ENCODE data around the gene DCPS.
A peak's percentile ranks its signal among the peaks of the same experiment; 100 is the strongest.
"Not testable (repeated sequence)": the region's sequence is repeated elsewhere in the genome, so short reads cannot be mapped to it uniquely, and the experiment has no call there.

Gene DCPS

DNA sequence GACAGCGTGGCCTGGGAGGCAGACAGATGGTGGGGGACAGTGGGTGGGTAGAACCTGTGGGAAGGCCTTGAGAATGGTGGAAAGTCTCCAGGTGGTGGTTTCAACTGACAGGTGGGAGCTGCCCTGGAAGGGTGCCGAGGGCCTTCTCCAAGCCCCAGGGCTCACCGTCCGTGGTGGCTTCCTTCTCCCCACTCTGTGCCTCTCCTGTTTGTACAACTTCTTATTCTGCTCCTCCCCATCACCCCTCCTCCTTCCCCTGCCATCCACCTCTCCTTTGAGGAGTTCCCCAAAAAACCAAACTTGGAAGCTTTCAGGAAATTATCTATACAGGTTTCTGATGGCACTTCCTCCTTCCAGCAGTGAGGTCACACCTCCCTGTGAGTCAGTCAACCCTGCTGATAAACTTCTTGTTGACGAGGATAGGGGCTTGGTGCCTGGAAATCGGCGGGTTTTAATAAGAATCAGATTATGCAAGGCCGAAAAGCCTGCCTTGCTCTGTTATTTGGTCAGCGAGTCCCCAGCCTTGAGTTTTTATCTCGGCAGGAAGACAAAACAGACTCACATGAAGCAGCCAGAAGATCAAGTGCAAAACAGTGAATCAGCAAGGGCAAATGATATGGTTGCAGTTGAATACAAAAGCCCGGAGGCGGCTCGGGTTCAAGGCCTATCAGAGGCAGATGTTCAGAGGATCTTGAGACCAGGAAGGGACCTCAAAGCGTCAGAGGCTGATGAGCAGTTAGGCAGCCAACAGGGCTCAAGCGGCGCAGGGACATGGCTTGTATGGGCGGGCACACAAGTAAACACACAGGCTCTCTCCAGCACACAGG lies 42.1 kb downstream of the DCPS start:
- DNase-seq, result no peak

DNA sequence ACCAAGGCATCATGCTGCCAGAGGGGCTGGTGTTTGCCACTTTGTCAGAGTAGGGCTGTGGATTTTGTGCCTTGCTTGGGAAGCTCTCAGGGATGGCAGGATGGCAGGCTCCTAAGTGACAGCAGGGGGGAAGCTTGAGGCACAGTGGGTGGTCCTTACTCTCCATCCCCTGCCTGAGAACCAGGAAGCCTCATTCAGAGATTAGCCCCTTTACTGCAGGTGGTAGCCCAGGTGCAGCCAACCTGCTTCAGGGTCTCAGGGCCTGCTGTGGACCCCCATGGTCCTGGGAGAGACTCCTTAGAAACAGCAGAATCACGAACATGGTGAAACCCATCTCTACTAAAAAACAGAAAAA lies 42.7 kb downstream of the DCPS start:
- DNase-seq, result no peak

DNA sequence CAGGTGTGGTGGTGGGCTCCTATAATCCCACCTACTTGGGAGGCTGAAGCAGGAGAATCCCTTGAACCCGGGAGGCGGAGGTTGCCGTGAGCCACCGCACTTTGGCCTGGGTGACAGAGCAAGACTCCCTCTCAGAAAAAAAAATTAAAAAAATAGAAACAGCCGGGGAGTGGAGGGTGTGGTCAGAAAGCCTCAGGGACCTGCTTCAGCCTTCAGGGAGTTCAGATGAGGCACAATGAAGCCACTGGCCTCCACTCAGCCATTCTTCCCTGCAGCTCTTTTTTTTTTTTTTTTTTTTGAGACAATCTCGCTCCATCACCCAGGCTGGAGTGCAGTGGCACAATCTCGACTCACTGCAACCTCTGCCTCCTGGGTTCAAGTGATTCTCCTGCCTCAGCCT lies 43.1 kb downstream of the DCPS start:
- DNase-seq, result not testable (repeated sequence)

DNA sequence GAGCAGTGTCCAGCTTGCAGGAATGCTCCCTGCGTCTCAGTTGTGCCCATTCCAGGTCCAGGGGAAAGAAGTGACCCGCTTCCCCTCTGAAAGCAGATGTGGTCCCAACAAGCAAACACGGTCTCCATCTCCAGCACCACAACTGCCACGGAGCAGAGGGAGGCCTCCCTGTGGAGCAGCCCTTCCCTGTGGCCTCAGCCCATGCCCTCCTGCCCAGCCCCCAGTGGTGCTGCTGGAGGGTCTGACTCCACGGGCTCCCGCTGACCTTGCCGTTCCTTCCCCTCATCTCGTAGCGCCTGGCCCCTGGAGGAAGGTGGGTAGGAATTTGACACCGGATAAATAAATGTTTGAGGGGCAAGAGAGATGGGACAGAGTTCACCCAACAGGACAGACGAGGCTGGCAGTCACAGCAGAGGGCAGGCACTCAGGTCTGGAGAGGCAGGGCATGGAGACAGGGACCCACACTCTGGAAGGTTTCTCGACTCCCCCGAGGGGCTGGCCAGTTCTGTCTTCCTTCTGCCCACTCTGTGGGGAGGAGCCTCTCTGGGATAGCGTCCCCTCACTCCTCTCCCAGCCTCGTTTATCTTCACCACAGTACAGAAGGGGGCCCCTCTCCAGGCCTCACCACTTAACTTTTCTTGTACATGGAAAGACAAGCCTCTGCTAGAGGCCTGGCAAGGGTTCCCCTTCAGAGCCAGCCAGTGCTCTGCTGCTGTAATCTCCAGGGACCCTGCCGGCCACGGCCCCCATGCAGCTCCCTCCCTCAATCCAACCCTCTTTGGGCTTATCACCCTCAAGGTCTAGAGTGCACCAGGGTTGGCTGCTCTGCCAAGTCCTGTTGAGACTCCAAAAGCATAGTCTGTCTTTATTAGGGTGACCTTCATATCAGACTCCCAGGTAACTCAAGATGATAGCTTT lies 44.1 kb downstream of the DCPS start:
- DNase-seq, result no peak

DNA sequence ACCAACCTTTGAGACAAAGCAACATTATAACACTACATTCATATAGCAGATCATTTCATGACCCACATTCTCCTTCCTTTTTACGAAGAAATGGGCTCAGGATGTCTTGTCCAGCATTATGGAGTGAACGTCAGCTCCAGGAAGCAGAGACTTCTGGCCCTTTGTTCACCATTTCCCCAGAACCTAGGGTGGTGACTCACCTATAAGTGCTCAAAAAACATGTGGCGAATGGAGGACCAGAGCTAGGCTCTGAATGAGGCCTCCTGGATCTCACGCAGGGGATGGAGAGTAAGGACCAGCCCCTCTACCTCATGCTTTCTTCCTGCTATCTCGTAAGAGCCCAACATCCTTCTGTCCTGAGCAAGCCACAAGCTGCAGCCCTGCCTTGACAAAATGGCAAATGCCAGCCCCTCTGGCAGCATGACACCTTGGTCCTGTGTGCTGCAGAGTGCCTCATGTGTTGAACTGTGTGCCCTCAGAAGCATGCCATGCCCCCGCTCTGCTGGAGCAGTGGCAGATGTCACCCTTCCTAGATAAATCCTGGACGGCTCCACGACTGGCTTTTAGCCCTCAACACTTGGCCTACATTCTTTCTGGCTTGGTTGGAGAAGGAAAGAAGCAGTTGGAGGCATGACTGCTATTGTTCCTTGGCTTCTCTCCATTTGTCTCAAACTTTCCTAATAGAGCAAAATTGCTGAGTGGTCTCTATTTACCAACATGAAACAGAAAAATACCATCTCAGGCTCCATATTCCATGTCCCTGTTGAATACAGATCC lies 45.1 kb downstream of the DCPS start:
- DNase-seq, result no peak

DNA sequence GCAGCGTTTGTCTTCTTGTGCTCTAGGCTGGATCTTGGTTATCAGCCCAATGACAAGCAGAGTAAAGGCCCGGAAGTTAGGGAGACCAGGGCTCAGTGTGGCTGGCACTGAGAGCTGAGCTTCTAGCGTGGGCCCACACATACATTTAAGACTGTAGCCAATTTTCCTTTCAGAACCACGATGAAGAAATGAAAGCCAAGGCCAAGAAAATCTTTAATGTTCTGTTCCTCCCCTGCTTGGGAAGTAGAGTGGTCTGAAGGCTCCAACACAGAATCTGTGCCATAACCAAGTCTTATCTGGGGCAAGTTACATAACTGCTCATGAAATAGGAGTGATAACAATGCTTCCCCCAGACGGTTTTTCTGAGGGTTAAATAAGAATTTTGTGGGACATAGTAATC lies 47.0 kb downstream of the DCPS start:
- DNase-seq, result no peak

DNA sequence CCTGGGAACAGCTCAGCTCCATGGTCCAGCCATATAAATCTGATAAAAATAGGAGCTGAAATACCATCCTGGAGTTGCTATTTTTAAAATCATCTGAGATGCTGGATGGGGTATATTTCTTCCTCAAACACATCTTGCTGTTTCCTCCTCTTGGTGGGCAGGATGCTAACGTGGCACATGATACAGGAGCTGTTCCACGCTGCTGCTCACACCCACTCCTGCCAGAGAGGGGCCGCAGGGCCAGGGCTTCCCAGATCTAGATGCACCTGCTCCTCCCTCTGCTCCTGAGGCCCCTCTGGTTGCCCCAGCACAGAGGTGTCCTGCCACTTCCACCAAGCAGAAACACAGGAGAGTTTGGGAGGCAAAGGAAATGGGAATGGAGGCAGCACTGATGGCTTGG lies 48.3 kb downstream of the DCPS start:
- no peak for DNase-seq

DNA sequence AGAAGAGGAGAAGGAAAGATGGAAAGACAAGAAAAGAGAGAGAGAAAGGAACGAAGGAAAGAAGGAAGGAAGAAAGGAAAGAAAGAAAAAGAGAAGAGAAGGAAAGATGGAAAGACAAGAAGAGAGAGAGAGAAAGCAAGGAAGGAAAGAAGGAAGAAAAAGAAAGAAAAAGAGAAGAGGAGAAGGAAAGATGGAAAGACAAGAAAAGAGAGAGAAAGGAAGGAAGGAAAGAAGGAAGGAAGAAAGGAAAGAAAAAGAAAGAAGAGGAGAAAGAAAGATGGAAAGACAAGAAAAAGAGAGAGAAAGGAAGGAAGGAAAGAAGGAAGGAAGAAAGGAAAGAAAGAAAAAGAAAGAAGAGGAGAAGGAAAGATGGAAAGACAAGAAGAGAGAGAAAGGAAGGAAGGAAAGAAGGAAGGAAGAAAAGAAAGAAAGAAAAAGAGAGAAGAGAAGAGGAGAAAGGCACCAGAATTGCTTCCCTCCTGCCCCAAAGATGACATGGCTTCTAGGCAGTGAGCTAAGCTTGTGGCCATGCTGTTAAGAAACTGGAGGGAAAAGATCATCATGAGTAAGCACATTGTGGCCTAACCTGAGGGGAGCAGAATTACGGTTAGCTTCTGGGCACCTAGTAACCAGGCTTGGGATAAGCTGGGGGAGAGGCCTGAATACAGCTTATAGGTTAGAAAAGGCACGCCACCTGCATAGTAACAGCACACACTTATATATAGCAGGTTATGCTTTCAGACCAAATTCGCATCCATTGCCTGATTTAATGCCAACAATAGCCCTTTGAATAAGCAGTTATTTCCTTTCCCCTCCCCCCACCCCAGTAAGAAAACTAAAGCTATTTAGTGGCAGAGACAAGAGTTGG lies 49.3 kb downstream of the DCPS start:
- DNase-seq, result no peak

DNA sequence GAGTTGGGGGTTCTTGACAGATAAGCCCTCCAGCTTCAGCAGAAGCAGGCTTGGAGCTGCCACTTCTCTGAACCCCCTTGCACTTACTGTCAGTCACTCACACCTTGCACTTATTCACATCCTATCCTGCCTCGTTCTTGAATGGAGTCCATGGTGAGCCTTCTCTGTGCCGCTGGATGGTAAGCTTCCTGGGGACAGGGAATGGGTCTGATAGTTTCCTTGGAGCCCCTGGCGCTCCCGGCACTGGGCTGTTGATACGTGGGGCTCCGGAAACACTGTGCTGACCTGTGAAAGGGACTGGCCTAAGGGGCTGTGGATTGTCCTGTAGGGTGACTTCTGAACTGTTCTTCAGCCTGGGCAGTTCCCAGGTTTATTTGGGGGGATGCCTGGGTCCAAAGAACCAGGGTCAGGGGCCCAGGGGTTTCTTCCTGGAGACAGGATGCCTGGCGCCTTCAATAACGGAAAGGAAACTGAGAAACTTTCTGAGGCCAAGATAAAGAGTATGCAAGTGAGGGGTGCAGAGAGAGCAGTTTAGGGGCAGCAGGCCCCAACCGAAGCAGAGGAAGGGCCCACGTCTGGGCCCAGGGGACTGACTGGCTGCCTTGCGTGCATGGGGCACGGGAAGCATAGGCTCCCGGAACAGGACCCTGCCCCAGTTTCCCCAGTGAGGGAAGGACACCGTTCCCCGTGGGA lies 50.9 kb downstream of the DCPS start:
- no peak for DNase-seq

DNA sequence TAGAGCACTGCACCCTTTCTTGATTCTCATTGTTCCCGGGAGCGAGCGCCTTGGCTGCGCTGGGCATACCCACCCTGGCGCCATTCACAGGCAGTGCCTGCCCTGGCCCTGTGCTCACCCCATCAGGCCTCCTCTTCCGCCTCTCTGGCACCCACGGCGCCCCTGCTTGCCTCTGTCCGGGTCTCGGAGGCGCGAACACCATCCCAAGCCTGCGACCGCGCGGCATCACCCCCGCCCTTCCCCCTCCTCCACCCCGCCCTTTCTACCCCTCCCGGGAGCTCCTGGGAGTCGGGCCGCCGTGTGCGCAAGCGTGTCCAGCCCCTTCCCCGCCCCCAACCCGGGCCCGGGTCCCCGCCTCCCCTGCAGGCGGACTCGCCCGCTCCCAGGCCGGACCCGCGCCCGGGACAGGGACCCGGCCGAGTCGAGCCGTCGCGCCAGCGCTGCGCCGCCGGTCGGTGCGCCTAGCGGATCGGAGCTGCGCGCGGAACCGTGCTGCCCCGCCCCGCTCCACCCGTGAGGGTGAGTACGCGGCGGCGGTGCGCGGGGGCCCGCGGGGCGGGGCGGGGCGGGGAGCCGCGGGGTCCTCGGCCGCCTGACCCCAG lies 51.6 kb downstream of the DCPS start, which contains the start of gene ST3GAL4:
TSS of gene ST3GAL4 (plus strand) at position 363 of the 602 bp plus-strand sequence. CDS start 50,470 bp downstream, outside the sequence.
- DNase-seq, result peak; percentile 72

DNA sequence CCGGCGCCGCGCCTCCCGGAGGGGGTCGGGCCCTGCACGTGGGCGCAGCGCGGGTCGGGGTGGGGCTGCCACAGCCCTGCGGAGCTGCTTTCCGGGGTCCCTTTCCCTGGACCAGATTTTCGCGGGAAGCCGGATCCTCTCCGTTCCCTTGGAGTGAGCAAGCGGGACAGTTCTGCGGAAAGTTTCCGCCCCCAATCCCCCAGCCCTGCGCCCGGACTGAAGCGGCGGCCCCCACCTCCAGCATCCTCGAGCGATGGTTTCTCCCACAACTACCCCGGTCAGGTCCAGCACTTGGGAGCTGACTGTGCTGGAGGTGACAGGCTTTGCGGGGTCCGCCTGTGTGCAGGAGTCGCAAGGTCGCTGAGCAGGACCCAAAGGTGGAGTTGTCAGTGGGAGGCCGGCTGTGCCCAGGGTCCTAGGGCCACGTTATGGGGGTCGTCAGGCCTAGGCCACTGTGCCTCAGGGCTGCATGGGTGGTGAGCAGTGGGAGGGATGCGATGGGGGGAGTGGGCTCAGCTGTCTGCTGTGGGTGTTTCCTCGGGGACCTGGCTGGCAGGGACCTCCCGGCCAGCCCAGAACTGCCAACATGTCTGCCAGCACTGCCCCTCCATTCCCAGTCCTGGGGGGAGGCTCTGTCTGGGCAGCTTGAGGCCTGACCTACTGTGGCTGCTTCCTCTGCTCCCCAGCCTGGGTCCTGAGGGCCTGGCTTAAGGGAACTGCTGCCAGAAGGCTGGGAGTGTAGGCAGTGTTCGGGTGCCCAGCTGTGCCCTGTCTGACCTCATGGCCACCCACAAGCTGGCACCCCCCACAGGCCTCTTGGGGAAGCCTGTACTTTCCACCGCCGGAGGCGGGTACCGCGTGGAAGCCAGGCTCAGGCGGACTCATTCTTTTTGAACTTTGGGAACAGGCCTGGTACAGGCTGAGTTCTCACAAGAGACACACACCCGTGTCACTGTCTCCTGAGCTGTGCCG lies 52.4 kb downstream of the DCPS start:
- DNase-seq, result no peak

DNA sequence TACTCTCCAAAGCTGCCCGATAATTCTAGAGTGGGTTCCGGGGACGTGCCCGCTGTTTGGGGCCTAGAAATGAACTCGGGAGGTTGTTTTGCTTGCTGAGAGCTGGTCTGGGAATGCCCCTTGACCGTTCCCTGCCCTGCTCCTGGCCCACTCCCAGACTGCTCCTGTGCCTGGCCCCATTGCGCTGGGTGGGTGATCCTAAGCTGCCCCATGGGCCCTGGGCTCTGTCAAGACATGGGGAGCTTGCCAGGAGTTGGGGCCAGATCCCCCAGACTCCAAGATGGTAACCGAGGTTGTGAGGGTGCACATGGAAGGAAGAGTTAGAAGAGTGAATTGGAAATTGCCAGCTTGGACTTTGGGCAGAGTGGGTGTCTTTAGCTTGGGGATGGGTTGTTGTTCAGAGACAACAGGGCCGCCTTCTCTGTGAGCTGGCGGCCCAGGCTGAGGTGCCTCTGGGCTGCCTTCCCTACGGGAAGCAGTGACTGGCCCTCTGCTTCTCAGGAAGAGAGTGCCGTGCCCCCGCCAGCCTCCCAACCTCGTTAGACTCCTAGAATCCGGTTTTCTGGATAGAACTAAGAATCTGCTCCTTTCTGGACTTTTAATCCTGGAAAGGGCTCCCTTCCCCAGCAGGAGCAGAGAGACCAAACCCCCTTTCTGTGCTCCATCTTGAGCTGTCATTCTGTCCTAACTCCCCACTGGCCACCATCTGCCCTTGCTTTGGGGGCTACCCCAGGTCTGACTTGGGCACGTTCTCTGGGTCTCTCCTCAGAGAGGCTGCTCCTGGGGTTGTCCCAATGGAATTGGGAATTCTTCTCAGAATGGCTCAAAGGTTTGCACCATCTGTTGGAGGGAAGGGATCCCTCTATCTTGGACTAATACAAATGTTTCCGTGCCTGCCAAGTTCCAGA lies 53.4 kb downstream of the DCPS start:
- DNase-seq, result no peak

DNA sequence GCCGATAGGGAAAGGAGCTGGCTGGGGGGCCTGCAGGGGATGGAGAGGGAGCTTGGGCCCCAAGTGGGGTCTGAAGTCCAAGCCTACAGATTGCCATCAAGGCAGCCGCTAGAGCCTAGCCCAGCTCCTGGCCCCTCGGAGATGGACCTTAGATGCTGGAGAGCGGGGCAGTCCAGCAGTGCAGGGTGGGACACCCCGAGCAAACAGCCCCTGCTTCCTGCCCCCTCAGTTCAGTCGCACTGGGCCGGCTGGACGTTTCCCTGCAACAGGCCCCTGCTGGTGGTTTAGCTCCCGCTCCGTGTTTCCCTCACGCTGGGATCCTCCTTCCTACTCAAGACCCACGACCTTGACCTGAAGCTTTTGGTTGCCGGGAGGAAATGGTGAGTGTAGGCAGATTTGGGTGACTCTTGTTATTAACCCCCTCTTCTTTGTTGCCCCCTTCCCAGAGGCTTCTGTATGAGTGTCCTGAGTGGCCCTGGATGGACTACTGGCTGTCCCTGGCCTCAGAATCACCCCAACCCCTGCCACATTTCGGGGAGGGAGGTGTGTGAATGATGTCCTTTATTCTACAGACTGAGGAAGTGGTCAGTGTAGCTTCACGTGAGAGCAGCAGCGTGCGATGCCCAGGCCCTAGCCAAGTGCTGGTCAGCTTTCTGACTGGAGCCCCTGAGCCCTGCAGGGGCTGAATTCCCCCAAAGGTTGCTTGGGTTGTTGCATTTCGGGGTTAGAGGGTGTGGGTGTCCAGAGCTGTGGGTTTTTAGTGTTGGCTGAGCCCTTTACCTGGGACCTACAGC lies 54.3 kb downstream of the DCPS start:
- no peak for DNase-seq

DNA sequence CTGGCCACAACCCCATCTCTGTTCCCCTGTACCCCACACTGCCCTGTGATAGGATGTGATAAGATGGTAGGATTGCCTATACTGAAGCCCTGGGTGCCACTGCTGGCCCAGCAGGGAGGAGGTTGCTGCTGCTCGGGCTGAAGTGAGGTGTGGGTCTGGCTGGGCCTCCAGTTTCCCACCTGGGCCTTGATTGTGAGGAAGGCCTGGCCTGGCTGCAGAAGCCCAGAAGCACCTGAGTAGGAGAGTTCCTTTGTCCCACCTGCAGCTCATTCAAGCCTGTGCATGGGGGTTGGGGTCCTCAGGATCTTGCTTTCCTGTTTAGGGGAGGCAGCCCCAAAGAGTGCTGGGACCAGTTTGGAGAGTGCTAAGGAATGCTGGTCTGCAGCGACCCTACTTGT lies 54.9 kb downstream of the DCPS start:
- no peak for DNase-seq

DNA sequence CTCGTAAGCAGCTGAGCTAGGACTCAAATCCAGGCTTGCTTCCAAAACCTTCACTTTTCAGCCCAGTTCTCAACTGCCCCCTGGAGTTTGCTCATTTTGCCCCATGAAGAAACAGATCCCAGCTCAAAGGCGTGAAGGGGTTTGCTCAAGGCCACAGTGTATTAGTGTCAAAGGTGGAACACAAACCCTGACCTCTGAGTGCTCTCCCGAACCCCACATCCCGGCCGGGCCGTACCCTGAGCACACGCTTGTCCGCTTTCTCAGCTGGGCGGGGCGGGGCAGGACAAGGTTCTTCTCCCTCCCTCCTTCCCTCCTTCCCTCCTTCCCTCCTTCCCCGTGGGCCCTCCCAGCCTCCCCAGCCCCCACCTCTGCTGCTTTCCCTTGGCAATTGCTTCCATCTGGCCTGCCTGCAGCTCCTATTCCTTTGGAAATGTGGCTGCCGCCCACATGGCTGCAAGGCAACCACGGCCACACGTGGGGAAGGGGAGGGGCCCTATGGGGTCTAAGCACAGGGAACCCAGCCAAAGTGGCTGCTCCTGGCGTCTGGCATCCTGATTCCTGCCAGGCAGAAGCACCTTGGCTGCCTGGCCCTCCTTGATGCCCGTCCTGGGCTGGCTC lies 55.7 kb downstream of the DCPS start:
- DNase-seq, result no peak

DNA sequence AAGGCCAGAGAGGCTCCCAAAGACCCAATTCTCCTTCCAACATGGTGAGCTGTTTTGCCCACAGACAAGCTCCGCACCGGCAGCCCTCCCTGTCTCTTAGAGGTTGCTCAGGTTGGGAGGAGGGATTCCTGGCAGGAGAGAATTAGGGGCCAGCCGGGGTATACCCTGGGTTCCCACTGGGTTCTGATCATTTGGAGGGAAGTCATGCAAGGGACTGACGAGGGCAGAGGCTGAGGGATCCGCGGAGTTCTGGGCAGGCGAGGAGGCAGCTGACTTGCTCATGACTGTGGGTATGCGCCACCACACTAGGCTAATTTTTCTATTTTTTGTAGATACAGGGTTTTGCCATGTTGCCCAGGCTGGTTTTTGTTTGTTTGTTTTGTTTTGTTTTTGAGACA lies 56.2 kb downstream of the DCPS start:
- no peak for DNase-seq

DNA sequence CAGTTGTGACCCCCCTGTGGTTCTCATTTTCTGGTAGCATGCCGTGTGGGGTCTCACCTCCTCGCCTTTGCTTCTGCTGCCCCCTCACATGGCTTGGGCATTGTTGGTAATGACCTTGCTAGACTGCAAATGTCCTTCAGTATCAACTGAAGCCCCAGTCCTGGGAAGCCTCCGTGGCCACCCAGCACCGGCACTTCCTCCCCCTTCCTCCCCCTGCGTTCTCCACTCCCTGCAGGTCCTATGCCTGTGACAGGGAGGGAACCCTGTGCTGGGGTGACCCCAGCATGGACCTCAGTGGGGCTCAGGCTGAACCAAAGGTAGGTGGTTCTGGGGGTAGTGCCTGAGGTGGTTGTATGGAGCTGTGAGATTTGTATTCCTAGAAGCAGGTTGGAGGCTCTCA lies 57.5 kb downstream of the DCPS start:
- no peak for DNase-seq
